OCI-LY1 (cell line): ENCODE measurements around the gene KRTAP10-3.

ENCODE experiments used
- CTCF ChIP-seq: fragments of 200-600 bp; sonication (generic), shearing (Covaris generic); IDR thresholded peaks from 2 replicates; pipeline ENCODE4 v1.5.1; 2017; ENCODE audit warnings: mild to moderate bottlenecking, antibody characterized with exemption, low read length, moderate library complexity, mixed read lengths
- EZH2 ChIP-seq: fragments of 200-600 bp; sonication (generic), shearing (Covaris generic); IDR thresholded peaks from 2 replicates; pipeline ENCODE4 v1.8.0; 2017; ENCODE audit warnings: borderline replicate concordance, mixed run types, mild to moderate bottlenecking, antibody characterized with exemption, low read length, moderate library complexity, mixed read lengths

GRCh38 chr21:44527156-44527982 lies 31.2 kb downstream of the KRTAP10-3 start:
- TF ChIP-seq CTCF (no peak), EZH2 (no peak)
